ENCODE measurements around the gene CLEC10A.
"Not testable (repeated sequence)": the region's sequence is repeated elsewhere in the genome, so short reads cannot be mapped to it uniquely, and the experiment has no call there.

Gene CLEC10A

GRCh38 chr17:7068268-7068667 is 11.8 kb downstream of the CLEC10A start:
- DNase-seq: no peak

GRCh38 chr17:7067198-7067597 is 12.9 kb downstream of the CLEC10A start:
- no peak for DNase-seq

- no peak for DNase-seq
Measured at GRCh38 chr17:7064261-7064660, 15.8 kb downstream of the CLEC10A start.

- DNase-seq: no peak
Measured at GRCh38 chr17:7063518-7064094, 16.4 kb downstream of the CLEC10A start.

GRCh38 chr17:7060165-7060891 is 19.7 kb downstream of the CLEC10A start:
- DNase-seq: no peak

GRCh38 chr17:7058831-7059447 is 21.1 kb downstream of the CLEC10A start:
- DNase-seq: no peak

GRCh38 chr17:7056386-7056785 is 23.7 kb downstream of the CLEC10A start:
- no peak for DNase-seq

- DNase-seq: not testable (repeated sequence)
Measured at GRCh38 chr17:7050583-7050982, 29.5 kb downstream of the CLEC10A start.

- no peak for DNase-seq
Measured at GRCh38 chr17:7048968-7049367, 31.1 kb downstream of the CLEC10A start.

- no peak for DNase-seq
Measured at GRCh38 chr17:7047566-7047965, 32.5 kb downstream of the CLEC10A start.

GRCh38 chr17:7046725-7047397 is 33.2 kb downstream of the CLEC10A start:
- peak; percentile 59 for DNase-seq

GRCh38 chr17:7046127-7046724 is 33.8 kb downstream of the CLEC10A start:
- peak; percentile 77 for DNase-seq

- peak; percentile 74 for DNase-seq
Measured at GRCh38 chr17:7045492-7046126, 34.4 kb downstream of the CLEC10A start.

GRCh38 chr17:7043497-7044198 is 36.4 kb downstream of the CLEC10A start, which contains the start of gene SLC16A11:
SLC16A11 (minus strand) TSS chr17:7044092; CDS start chr17:7043513, 579 bp downstream.
- peak; percentile 71 for DNase-seq

GRCh38 chr17:7043182-7043496 is 36.9 kb downstream of the CLEC10A start:
- DNase-seq: no peak

- peak; percentile 66 for DNase-seq
Measured at GRCh38 chr17:7042501-7043181, 37.4 kb downstream of the CLEC10A start.

GRCh38 chr17:7041607-7042500 is 38.2 kb downstream of the CLEC10A start:
- DNase-seq: peak; percentile 19

- no peak for DNase-seq
Measured at GRCh38 chr17:7039832-7040231, 40.2 kb downstream of the CLEC10A start.

GRCh38 chr17:7038025-7038862 is 41.8 kb downstream of the CLEC10A start:
- no peak for DNase-seq

Data from retina (tissue), 1 donor.